Measurements from ENCODE around the gene AHSG.

- TF ChIP-seq, protein P1, sequence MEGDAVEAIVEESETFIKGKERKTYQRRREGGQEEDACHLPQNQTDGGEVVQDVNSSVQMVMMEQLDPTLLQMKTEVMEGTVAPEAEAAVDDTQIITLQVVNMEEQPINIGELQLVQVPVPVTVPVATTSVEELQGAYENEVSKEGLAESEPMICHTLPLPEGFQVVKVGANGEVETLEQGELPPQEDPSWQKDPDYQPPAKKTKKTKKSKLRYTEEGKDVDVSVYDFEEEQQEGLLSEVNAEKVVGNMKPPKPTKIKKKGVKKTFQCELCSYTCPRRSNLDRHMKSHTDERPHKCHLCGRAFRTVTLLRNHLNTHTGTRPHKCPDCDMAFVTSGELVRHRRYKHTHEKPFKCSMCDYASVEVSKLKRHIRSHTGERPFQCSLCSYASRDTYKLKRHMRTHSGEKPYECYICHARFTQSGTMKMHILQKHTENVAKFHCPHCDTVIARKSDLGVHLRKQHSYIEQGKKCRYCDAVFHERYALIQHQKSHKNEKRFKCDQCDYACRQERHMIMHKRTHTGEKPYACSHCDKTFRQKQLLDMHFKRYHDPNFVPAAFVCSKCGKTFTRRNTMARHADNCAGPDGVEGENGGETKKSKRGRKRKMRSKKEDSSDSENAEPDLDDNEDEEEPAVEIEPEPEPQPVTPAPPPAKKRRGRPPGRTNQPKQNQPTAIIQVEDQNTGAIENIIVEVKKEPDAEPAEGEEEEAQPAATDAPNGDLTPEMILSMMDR (IDR thresholded peaks at IDR 0.05 in 4 of 5, conservative IDR thresholded peaks at IDR 0.05 in 1 of 5), result no peak
- TF ChIP-seq POLR2A (IDR thresholded peaks at IDR 0.05), result no peak
Observed at GRCh38 chr3:186633481-186633880, 20.6 kb downstream of the AHSG start.

Measured in gastrocnemius medialis (tissue), 4 donors.